GM19467 (cell line): Measurements from ENCODE around the gene SPSB2.
"Not testable (repeated sequence)": the region's sequence is repeated elsewhere in the genome, so short reads cannot be mapped to it uniquely, and the experiment has no call there.

Experiments
- ATAC-seq: cut with Tn5 transposase; IDR thresholded peaks from one replicate; pipeline ENCODE4 v1.9.1; 2021; ENCODE audit warnings: mild to moderate bottlenecking, moderate library complexity; ENCODE audit not compliant: unreplicated experiment

SPSB2 gene

DNA sequence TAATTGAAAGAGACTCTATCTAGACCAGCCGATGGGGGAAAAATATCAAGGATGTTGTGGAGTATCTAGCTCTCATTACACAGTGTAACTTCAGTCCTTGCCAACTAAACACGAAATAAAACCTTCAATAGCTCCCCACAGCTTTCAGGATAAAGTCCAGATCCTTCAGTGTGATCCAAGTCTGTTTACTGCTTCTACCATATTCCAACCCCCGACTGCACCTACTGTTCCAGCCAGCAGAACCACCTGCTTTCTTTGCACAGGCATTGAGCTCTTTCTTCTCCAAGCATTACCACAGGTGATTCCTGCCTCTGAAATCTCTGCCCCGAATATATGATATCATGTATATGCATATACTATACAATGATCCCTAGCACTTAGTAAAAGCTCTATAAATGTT is 29.3 kb upstream of the SPSB2 start:
- no peak for ATAC-seq

- no peak for ATAC-seq
Observed at GRCh38 chr12:6899837-6900519, 26.9 kb upstream of the SPSB2 start.

DNA sequence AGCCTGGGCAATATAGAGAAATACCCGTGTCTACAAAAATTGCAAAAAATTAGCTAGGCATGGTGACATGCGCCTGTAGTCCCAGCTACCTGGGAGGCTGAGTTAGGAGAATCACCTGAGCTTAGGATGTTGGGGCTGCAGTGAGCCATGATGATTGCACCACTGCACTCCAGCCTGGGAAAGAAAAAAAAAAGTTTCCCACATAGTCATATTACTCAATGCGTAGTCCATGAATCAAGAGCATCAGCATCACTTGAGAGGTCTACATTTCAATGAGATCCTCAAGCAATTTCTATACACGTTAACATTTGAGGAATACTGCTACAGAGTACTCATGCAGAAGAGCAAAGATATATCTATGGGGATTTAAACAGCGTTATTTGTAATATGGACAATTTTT is 26.3 kb upstream of the SPSB2 start:
- no peak for ATAC-seq

DNA sequence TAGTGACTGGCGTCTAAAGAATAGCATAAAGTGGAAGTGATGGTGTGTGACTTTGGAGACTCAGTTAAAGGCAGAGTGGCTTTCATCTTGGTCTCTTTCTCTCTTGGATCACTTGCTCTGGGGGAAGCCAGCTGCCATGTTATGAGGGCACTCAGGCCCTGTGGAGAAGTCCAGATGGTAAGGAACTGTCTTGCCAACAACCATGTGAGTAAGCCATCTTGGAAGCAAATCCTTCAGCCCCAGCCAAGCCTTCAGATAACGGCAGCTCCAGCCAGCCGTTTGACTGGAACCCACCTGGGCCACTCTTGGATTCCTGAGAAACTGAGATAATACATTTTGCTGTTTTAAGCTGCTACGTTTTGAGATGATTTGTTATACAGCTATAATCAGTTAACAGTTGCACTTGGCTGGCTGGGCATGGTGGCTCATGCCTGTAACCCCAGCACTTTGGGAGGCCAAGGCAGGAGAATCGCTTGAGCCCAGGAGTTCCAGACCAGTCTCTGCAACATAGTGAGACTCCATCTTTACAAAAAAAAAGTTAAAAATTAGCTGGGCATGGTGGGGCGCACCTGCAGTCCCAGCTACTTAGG is 23.8 kb upstream of the SPSB2 start:
- no peak for ATAC-seq

- ATAC-seq, result no peak
Observed at GRCh38 chr12:6894321-6894720, 21.2 kb upstream of the SPSB2 start.

GRCh38 chr12:6892683-6893082 is 19.6 kb upstream of the SPSB2 start:
- not testable (repeated sequence) for ATAC-seq

DNA sequence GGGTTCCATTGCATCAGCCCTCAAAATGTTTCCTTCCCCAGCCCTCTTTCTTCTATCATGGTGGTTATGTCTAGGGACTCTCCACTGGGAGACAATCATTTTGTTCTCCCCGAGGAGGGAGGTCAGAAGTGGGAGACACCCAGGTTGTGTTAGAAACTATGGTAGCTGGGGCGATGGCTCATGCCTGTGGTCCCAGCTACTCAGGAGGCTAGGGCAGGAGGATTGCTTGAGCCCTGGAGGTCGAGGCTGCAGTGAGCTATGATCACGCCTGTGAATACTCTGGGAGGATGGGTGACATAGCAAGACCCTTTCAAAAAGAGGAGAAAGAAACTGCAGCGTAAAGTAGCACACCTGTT is 18.5 kb upstream of the SPSB2 start:
- ATAC-seq, result no peak

DNA sequence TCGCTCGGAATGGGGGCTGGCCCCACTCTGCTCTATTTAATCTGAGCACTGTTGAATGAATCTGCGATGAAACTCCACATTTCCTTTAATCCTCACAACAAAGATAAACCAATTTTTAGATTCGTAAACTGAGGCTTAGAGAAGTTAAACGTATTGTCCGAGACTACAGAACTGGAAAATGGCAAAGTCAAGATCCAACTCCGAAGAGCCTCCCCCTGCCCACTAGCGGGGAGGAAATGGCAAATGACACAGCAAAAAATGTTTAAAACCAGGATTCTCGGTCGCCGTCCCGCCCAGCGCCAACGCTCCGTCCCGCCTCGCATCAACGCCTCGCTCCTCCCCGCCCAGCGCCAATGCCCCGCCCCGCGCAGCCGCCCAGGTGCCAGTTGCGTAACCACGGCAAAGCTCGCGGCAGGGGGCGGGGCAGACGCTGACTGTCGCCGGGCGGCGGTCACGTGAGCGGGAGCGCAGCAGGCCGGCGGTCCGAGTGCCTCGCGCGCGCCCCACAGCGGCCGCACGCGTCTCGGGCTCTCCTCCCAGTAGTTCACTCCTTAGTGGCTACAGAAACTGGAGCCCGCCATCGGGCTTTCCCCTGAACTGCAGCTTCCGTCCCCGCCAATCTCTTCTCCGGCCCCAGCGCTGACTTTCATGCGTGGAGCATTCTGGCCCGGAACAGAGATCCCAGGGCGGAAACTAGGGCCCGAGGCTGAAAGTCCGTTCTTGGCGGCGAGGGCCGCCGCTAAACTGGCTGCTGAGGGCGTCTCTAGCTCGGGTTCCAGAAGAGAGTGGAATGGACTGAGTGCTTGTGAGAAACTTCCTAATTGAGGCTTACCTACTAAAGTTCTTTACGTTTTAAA is 17.9 kb upstream of the SPSB2 start:
- ATAC-seq, result peak; percentile 92

- ATAC-seq, result not testable (repeated sequence)
Observed at GRCh38 chr12:6889775-6890573, 16.9 kb upstream of the SPSB2 start.

GRCh38 chr12:6888794-6889193 is 15.7 kb upstream of the SPSB2 start:
- not testable (repeated sequence) for ATAC-seq

DNA sequence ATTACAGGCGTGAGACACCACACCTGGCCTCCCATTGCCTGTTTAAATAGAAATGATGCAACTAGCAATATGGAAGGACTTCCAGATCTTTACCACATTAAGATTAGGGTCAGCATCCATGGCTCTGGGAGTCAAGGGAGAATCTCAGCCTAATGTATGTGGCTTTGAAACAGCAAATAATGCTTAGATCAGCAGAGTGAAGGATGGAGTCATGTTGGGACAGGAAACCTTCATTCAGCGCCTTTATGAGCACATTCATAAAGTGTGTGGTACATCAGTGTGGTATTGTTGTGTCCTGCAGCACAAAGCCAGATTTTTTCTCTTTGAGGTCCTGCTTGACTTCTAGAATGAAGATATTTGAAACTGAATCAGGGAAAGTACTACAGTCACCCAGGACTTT is 15.3 kb upstream of the SPSB2 start:
- ATAC-seq, result no peak

GRCh38 chr12:6887460-6887859 is 14.4 kb upstream of the SPSB2 start:
- no peak for ATAC-seq

DNA sequence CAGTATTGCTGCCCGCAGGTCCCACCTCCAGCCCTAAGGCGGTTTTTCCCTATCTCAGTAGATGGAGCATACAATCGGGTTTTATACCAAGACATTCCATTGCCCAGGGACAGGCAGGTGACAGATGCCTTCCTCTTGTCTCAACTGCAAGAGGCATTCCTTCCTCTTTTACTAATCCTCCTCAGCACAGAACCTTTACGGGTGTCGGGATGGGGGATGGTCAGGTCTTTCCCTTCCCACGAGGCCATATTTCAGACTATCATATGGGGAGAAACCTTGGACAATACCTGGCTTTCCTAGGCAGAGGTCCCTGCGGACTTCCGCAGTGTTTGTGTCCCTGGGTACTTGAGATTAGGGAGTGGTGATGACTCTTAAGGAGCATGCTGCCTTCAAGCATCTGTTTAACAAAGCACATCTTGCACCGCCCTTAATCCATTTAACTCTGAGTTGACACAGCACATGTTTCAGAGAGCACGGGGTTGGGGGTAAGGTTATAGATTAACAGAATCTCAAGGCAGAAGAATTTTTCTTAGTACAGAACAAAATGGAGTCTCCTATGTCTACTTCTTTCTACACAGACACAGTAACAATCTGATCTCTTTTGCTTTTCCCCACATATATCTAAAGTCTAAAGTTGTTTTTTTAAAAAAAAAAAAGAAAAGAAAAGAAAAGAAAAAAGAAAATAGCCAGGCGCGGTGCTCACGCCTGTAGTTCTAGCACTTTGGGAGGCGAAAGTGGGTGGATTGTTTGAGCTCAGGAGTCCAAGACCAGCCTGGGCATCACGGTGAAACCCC is 13.3 kb upstream of the SPSB2 start:
- ATAC-seq, result not testable (repeated sequence)

GRCh38 chr12:6884539-6884938 is 11.4 kb upstream of the SPSB2 start:
- no peak for ATAC-seq

- no peak for ATAC-seq
Observed at GRCh38 chr12:6883683-6884082, 10.6 kb upstream of the SPSB2 start.

DNA sequence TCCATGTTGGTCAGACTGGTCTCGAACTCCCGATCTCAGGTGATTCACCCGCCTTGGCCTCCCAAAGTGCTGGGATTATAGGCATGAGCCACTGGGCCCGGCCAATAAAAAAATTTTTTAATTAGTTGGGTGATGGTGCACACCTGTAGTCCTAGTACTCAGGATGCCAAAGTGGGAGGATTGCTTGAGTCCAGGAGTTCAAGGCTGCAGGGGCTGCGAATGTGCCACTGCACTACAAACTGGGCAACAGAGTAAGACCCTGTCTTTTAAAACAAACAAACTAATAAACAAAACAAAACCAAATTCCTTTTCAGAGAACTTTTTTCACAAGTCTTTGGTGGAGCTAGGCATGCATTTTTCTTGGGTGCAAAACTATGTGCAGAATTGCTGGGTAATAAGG is 10.1 kb upstream of the SPSB2 start:
- no peak for ATAC-seq

- ATAC-seq, result not testable (repeated sequence)
Observed at GRCh38 chr12:6879824-6880223, 6.7 kb upstream of the SPSB2 start.

DNA sequence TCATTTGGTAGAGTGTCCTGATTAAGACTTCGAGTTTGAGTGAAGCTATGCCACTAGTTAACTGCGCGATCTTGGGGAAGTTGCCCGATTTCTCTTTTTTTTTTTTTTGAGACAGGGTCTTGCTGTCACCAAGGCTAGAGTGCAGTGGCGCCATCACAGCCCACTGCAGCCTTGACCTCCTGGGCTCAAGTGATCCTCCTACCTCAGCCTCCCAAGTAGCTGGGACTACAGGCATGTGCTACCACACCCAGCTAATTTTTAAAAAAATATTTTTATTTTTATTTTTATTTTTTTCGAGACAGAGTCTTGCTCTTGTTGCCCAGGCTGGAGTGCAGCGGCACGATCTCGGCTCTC is 889 bp upstream of the SPSB2 start:
- not testable (repeated sequence) for ATAC-seq

- no peak for ATAC-seq
Observed at GRCh38 chr12:6872073-6873048, 742 bp downstream of the SPSB2 start.
